Kidney tubule cell (primary cell): Measurements from ENCODE around the gene IQSEC1.
A peak's percentile ranks its signal among the peaks of the same experiment; 100 is the strongest.

Experiments used
- DNase-seq: peaks from one replicate; pipeline ENCODE4 v3.0.0-alpha.2; 2018; ENCODE audit warnings: low spot score

The IQSEC1 gene

GRCh38 chr3:13016083-13016720 is 57.0 kb downstream of the IQSEC1 start:
- DNase-seq: no peak

DNA sequence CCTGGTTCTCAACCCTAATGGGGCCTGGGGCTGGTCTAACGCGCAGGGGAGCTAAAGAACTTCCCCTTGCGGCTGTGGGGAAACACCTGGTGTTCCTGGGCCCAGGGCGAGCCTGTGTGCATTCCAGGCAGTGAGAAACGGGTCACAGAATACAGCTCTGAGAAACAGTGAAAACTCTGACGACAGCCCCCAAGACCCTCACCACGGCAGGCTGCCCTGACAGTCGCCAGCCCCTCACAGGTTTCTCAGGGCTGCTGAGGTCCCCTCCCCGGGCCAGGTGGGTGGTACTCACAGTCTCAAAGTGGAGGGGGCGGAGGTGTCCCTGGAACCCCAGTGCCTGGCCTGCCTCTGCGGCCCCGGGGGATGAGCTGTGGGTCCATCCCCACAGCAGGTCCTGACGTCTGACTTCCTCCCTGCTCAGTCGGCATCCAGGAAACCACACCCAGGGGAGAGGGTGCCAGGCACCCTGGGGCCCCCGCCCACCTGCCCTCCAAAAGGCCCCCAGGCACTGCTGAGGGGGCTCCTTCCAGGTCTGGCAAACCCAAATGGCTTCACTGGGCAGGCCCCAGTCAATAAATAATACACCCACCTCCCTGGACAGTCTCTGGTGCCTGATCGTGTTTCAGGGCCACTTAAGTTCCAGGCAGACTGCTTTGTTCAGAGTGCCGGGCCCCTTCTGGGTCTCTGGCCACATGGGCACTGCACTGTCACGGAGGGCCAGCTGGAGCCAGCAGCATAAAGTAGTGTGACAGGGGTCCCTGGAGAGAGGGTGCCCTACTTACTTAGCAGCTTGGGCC is 57.7 kb downstream of the IQSEC1 start:
- no peak for DNase-seq

- no peak for DNase-seq
Observed at GRCh38 chr3:13014755-13015285, 58.4 kb downstream of the IQSEC1 start.

- no peak for DNase-seq
Observed at GRCh38 chr3:13013994-13014754, 59.1 kb downstream of the IQSEC1 start.

DNA sequence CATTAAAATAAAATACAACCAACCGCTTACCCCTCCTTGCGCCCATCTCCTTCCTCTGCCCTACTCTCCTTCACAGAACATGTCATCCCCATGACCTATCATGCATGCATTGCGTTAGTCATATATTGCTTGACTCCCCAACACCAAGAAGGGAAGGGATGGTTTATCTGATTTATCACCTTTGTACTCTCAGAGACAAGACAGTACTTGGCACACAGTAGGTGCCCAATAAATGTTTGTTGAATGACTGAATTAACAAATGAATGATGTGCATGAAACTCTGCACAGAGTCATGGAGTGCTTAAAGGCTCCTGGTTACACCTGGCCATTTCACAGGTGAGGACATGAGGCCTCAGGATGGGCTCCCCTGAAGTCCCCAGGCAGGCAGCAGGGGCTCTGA is 59.7 kb downstream of the IQSEC1 start:
- DNase-seq: no peak

DNA sequence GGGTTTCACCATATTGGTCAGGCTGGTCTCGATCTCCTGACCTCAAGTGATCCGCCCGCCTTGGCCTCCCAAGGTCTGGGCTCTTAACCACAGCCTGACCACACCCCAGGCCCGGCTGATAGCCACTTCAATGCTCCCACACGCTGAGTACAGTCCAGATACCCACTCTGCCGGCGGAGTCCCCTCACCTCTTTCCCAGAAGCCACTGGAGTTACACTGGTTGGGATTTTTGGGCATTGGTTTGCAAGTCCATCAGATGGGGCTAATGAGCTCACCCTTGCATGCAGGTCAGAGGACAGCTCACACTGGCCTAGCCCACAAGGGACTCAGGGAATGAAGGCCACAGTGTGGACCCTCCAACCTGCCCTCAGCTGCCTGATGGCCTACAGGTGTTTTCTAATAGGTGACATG is 60.1 kb downstream of the IQSEC1 start:
- DNase-seq: no peak

DNA sequence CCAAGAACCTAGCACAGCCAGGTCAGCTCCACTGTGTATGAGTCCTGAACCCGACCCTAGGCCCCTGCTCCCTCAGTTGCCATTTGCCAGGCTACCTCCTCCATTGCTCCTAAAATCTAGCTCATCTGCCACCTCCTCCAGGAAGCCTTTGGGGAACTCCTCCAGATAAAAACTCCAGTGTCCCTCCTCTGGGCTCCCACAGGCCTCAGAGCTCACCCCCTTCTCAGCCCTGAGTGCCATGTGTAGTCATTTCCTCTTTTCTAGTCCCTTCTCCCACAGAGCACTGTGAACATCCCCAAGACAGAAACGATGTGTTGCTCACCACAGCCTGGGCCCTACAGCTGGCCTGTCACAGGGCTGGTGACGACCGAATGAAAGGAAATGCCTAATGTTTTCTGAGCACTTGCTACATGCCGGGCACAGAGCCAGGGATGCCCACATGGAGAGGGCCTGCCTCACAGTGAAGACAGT is 61.0 kb downstream of the IQSEC1 start:
- DNase-seq: no peak

DNA sequence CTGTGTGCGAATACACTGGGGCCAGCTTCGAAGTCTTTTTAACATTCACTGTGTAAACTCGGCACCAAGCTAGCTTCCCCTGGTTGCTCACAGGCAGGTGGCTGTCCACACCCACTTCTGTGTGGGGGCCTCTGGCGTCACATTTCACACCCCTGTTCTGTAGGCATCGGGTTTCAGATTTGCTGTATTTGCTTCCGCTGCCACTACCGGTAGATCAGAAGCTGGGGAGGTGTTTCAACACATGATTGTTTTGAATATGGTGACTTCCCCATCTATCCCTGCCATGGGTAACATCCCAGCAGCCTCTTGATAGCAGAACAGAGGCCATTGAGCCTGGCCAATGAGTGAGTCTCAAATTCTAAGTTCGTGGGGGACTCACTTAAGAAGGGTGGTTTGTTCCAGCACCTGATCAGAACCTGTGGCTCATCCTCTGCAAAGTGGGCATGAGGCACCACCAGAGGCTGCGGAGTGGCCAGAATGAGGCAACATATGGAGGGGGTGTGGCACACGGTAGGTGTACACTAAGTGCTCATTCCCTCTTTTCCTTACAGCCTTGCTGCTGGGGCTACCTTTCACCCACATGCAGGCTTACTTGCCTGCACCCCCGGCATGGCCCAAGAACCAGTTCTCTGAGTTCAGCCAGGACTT is 61.5 kb downstream of the IQSEC1 start:
- DNase-seq: no peak

- no peak for DNase-seq
Observed at GRCh38 chr3:13010780-13011572, 62.3 kb downstream of the IQSEC1 start.

- DNase-seq: no peak
Observed at GRCh38 chr3:13009946-13010315, 63.3 kb downstream of the IQSEC1 start.

DNA sequence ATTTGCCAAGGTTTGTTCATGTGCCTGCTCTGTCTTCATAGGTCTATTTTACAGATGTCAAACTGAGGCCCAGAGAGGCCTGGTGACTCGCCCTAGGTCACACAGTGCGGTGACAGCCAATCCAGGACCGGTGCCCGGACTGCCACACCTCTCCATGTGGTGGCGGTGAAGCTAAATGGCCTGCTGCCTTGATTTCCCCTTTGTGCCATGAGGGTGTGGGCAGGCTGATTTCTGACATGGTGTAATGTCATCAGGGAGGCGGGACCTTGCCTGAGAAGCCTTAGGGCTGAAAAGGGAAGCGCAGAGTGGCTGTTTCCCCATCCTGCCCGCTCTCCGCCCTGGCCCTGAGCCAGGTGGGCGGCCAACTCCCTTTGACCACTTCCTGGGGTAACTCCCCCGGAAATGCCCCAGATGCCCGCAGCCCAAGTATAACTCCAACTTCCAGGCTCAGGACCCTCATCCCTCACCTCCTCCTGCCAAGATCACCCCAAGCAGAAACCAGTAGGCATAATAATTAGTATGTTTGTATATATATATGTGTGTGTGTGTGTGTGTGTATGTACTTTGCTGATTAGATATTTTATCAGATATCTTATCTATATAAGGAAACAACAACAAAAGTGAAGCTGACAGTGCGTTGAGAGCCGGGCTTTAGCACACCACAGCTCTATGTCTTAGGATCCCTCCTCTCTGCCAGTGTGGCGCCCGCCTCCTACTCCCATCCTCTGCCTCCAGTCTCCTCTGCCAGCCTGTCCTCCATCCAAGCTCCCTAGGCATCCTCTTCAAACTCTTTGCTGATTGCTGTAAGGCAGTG is 63.9 kb downstream of the IQSEC1 start:
- DNase-seq: no peak

- DNase-seq: no peak
Observed at GRCh38 chr3:13008155-13008995, 64.9 kb downstream of the IQSEC1 start.

DNA sequence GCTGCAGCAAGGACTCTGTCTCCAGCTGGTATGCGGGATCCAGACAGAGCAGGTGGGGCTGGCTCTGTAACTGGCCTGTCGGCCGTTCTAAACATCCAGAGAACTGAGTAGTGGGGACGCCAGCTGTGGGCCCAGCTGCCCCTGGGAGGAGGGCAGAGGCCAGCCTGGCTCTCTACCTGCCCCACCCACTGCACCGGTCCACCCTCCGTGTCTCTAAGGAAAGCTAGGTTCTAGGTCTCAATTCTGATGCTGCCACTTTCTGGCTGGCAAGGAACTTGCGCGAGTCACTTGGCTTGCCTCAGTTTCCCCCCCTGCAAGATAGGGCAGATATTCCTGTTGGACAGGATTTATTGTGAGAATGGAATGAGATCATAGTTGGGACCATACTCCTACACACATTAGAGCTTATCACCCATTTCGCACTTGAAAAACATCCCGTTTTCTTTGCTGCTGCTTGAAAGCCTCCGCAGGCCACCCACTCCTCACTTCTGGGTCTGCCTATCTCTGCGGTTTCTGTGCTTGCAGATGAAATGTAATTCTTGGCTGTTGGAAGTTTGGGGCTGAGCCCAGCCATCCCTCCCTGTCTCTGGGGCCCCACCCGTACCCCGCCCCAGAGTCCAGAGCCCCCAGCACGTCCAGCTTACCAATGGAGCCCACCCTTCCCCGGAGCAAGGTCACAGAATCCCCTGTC is 65.8 kb downstream of the IQSEC1 start:
- no peak for DNase-seq

- DNase-seq: no peak
Observed at GRCh38 chr3:13006216-13006990, 66.8 kb downstream of the IQSEC1 start.

GRCh38 chr3:13005301-13005700 is 67.9 kb downstream of the IQSEC1 start:
- no peak for DNase-seq

GRCh38 chr3:13004376-13004775 is 68.9 kb downstream of the IQSEC1 start:
- peak; percentile 42 for DNase-seq

DNA sequence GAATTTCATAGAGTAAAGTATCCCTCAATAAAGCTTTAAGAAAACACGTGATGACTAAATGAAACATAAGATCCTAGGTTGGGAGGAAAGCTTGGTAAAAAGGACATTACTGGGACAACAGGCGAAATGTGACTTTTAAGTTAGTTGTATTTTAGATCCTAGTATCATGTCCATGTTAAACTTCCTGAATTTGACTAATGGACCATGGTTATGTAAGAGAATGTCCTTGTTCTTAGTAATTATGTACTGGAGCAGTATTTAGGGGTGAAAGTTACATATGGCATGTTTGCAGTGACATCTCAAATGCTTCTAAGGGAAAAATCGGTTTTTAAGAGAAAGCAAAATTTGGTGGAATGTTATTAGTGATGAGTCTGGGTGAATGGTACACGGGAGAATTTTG is 69.6 kb downstream of the IQSEC1 start:
- no peak for DNase-seq
